ENCODE data around the gene RWDD2A. TPM values are rescaled to one million over a fixed set of nuclear protein-coding genes. Genes with fewer than 3 reads are reported as not detected.

RWDD2A gene
- 1 to 10 TPM; 2.8 to 5.3 (median 4.3) TPM for total RNA-seq
- polyA plus RNA-seq, result 1 to 10 TPM; 4.4 to 5.2 TPM
- long read RNA-seq, donor 1, transcript RWDD2A-201 (3 exons, 3,744 nt), result major isoform, 19 of 42 reads
- long read RNA-seq, donor 1, partial matches to known transcripts, result 11 of 42 reads
- long read RNA-seq, donor 1, other reads (novel, unspliced or antisense), result 12 of 42 reads
- long read RNA-seq, donor 2, partial matches to known transcripts, result 0 of 4 reads
- long read RNA-seq, donor 2, other reads (novel, unspliced or antisense), result 0 of 4 reads
- long read RNA-seq, donor 3, transcript RWDD2A-201 (3 exons, 3,744 nt), result major isoform, 5 of 13 reads
- long read RNA-seq, donor 3, partial matches to known transcripts, result 3 of 13 reads
- long read RNA-seq, donor 3, other reads (novel, unspliced or antisense), result 5 of 13 reads

- intact Hi-C loops (cut with DNase I), result loop anchor here in 2 of 4 donors (5.0 to 10.0 kb wide), 2 partner anchors 118 to 126 kb away; partner anchors contain the start of genes DOP1A (in 1 of the 2) and UBE3D (in 1 of the 2)
- DNase-seq, result peak; percentile 88 to 92 (median 90)
Observed at GRCh38 chr6:83192871-83193746, at the start of gene RWDD2A, which contains the start of gene PGM3. Gene RWDD2A (plus strand): TSS chr6:83193357. CDS start chr6:83194452, 1,095 bp downstream. Gene PGM3 (minus strand): TSS chr6:83193265. CDS start chr6:83191012, 2,253 bp downstream.

GRCh38 chr6:83151114-83151513 lies 42.0 kb upstream of the RWDD2A start:
- no peak for TF ChIP-seq CTCF (IDR thresholded peaks at IDR 0.05)
- no peak for TF ChIP-seq EP300 (IDR thresholded peaks at IDR 0.05)
- TF ChIP-seq POLR2A (IDR thresholded peaks at IDR 0.05), result no peak
- Histone ChIP-seq H3K4me1 (ENCODE audit: insufficient read depth) (no peaks in the 10 kb centered on the region), H3K36me3 (no peaks in the 10 kb centered on the region), H3K4me3 (no peak overlapping the region), H3K27ac (no peak overlapping the region), H3K9me3 (no peaks in the 10 kb centered on the region), H3K27me3 (no peaks in the 10 kb centered on the region)
- DNase-seq, result no peak
- intact Hi-C loops (cut with DNase I), result no loop called here
- 67 to 83% (median 79%) methylated on average over 2 of the region's 2 CpGs for WGBS, 3 donors

More at GRCh38 chr6:83192871-83193746, at the start of gene RWDD2A, which contains the start of gene PGM3:
- H3K4me3 ChIP-seq, result peak within 1 kb of the TSS; percentile 97
- H3K27me3 ChIP-seq, result no peaks in the 10 kb centered on the region
- 0 to 1% (median 1%) methylated on average over 74 to 88 of the region's 88 CpGs for WGBS, 3 donors
- H3K9me3 ChIP-seq, result no peaks in the 10 kb centered on the region
- no peak for TF ChIP-seq CTCF (IDR thresholded peaks at IDR 0.05)
- TF ChIP-seq EP300 (IDR thresholded peaks at IDR 0.05), result no peak
- TF ChIP-seq POLR2A (IDR thresholded peaks at IDR 0.05), result no peak
- H3K4me1 ChIP-seq (ENCODE audit: insufficient read depth), result peaks cover 5% of the 10 kb centered on the region
- peak within 1 kb of the TSS; percentile 64 to 69 for H3K27ac ChIP-seq
- H3K36me3 ChIP-seq, result no peaks in the 10 kb centered on the region

DNA sequence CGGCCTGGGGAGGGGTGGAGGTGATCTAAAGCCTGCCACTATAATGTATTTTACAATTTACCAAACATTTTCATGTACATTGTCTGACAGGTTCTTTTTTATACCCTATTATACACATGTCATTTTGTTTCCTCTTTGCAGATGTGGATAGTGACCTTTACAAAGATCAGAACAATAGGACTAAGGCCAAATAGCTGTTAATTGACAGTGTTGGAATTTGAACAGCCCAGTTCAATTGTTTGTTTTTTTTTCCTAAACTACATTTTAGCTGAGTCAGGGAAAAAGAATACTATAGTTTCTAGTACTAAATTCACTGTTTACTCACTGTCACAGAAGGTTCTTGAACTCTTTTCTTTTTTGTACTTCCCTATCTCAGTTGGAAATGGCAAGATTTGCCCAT lies 40.2 kb upstream of the RWDD2A start:
- Histone ChIP-seq H3K36me3 (no peaks in the 10 kb centered on the region), H3K4me3 (no peak overlapping the region), H3K27ac (no peak overlapping the region), H3K4me1 (ENCODE audit: insufficient read depth) (no peaks in the 10 kb centered on the region), H3K27me3 (no peaks in the 10 kb centered on the region), H3K9me3 (no peaks in the 10 kb centered on the region)
- TF ChIP-seq CTCF (IDR thresholded peaks at IDR 0.05) (no peak), POLR2A (IDR thresholded peaks at IDR 0.05) (no peak), EP300 (IDR thresholded peaks at IDR 0.05) (no peak)
- WGBS, 3 donors, result 85 to 92% (median 88%) methylated on average over 1 of the region's 1 CpG
- intact Hi-C loops (cut with DNase I), result no loop called here
- DNase-seq, result no peak

DNA sequence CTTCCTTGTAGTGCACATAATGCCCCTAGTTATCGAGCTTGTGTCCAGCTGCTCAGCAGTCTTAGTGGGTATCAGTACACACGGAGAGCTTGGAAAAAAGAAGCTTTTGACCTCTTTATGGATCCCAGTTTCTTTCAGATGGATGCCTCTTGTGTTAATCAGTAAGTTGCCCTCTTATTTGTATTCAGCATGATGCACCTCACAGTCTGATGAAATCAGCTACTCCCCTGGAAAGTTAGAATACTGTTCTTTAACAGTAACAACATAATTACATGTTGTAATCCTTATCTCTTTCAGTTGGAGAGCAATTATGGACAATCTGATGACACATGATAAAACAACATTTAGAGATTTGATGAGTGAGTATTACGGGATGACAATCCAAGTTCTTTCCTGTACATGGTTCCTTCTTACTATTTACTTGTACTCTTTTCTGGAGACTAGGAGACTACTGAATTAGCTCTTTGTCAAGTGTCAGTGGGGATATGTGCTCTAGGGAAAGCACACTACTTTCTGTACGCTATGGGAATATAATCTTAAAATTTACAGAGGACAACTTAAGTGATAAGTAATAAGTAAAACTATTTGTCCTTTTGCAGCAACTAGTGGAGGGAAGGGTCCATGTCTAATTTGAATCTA lies 39.2 kb upstream of the RWDD2A start:
- no peak for DNase-seq
- 89 to 92% (median 91%) methylated on average over 4 of the region's 4 CpGs for WGBS, 3 donors
- intact Hi-C loops (cut with DNase I), result no loop called here
- no peak overlapping the region for H3K27ac ChIP-seq
- no peak for TF ChIP-seq POLR2A (IDR thresholded peaks at IDR 0.05)
- TF ChIP-seq CTCF (IDR thresholded peaks at IDR 0.05), result no peak
- TF ChIP-seq EP300 (IDR thresholded peaks at IDR 0.05), result no peak
- H3K9me3 ChIP-seq, result no peaks in the 10 kb centered on the region
- H3K27me3 ChIP-seq, result no peaks in the 10 kb centered on the region
- H3K4me3 ChIP-seq, result no peak overlapping the region
- no peaks in the 10 kb centered on the region for H3K36me3 ChIP-seq
- no peaks in the 10 kb centered on the region for H3K4me1 ChIP-seq (ENCODE audit: insufficient read depth)

All from ovary (tissue), 10 donors.